ENCODE data around the gene COQ5.
"Not testable (repeated sequence)": the region's sequence is repeated elsewhere in the genome, so short reads cannot be mapped to it uniquely, and the experiment has no call there.

COQ5 gene

GRCh38 chr12:120534703-120535655, 6.0 kb upstream of the COQ5 start:
- no peaks in the 10 kb centered on the region for H3K27me3 Mint-ChIP-seq
- H3K4me1 Mint-ChIP-seq = peaks cover 48% of the 10 kb centered on the region
- H3K36me3 Mint-ChIP-seq = peaks cover 7% of the 10 kb centered on the region
- no peaks in the 10 kb centered on the region for H3K9me3 Mint-ChIP-seq
- peak overlapping the region; percentile 94 for H3K4me3 Mint-ChIP-seq
- peak overlapping the region; percentile 91 for H3K27ac Mint-ChIP-seq

GRCh38 chr12:120534203-120534702, 5.3 kb upstream of the COQ5 start, which contains the start of gene RNF10:
TSS of gene RNF10 (plus strand) at chr12:120534356. CDS start at chr12:120534812, 456 bp downstream.
- Mint-ChIP-seq H3K9me3 (no peaks in the 10 kb centered on the region), H3K36me3 (peaks cover 7% of the 10 kb centered on the region), H3K4me1 (peaks cover 48% of the 10 kb centered on the region), H3K27ac (peak within 1 kb of the TSS; percentile 91), H3K4me3 (peak within 1 kb of the TSS; percentile 94), H3K27me3 (no peaks in the 10 kb centered on the region)

DNA sequence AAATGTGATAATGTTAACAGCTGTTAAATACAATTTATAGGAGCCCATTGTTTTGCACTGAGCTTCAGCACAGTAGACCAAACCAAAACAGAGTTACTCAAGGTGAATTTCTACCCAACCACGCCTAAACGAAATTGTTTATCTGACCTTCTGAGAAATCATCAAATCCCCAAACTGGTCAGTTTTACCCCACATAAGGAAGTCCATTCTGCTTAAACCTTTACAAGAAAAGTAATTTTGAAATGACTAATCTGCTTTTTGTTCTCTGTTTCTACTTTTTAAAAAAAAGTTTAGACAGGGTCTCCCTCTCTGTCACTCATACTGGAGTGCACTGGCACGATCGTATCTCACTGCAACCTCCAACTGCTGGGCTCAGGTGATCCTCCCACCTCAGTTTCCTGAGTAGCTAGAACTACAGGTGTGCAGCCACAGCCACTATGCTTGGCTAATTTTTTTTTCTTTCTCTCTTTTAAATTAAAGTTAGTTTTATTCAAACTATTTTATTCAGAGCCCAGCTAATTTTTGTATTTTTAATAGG, 3.8 kb upstream of the COQ5 start:
- Mint-ChIP-seq H3K4me3 (no peak overlapping the region), H3K9me3 (no peaks in the 10 kb centered on the region), H3K27me3 (no peaks in the 10 kb centered on the region), H3K4me1 (peaks cover 39% of the 10 kb centered on the region), H3K36me3 (peaks cover 4% of the 10 kb centered on the region), H3K27ac (no peak overlapping the region)

DNA sequence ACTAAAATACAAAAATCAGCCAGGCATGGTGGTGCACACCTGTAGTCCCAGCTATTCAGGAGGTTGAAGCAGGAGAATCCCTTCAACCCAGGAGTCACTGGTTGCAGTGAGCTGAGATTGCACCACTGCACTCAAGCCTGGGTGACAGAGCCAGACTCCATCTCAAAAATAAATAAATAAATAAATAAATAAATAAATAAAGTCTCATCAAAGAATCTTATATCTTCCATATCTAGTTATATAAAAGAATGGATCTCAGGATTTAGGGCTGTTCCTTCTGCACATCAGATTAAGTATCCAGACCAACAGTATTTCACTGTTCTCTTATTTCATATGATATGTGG, 1.4 kb upstream of the COQ5 start:
- H3K27ac Mint-ChIP-seq, H3K36me3 Mint-ChIP-seq, H3K9me3 Mint-ChIP-seq, H3K27me3 Mint-ChIP-seq: not testable (repeated sequence)
- Mint-ChIP-seq H3K4me1 (peaks cover 22% of the 10 kb centered on the region), H3K4me3 (peak overlapping the region; percentile 36)

DNA sequence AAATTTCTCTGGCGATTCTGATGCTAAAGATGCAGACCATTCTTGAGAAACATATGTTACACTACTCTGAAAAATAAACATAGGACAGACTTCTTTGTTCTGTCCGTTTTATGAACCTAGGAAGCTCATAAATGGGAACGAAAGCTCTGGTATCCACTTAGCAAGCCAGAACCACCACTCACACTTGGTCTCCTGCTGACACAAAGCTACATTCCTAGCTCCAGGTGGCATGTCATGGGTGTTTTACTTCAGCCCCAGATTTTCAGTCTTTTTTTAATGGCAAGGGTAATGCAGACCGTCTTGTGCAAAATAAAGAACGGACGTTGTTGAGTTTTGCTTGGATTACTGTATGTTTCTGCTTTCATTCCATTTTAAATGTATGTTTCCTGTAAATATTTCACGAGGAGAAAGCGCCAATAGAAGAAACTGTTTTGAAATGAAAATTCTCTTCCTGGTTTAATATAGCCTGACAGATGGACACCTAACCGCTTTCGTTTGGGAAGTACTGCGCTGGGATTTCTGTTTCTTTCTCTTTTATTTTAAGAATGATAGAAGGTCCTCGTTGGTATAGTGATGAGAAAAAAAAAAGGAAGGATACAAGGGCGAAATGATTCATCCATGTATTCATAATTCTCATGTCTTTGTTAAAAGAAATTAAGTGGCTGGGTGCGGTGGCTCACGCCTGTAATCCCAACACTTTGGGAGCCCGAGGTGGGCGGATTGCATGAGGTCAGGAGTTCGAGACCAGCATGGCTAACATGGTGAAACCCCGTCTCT, 871 bp upstream of the COQ5 start:
- H3K36me3 Mint-ChIP-seq = peaks cover 2% of the 10 kb centered on the region
- H3K9me3 Mint-ChIP-seq = no peaks in the 10 kb centered on the region
- no peaks in the 10 kb centered on the region for H3K27me3 Mint-ChIP-seq
- H3K4me1 Mint-ChIP-seq = peaks cover 22% of the 10 kb centered on the region
- peak overlapping the region; percentile 100 for H3K4me3 Mint-ChIP-seq
- H3K27ac Mint-ChIP-seq = peak overlapping the region; percentile 100

GRCh38 chr12:120522568-120522967, 6.4 kb downstream of the COQ5 start:
- Mint-ChIP-seq H3K4me1 (peaks cover 5% of the 10 kb centered on the region), H3K27me3 (no peaks in the 10 kb centered on the region), H3K27ac (no peak overlapping the region), H3K4me3 (no peak overlapping the region), H3K36me3 (peaks cover 2% of the 10 kb centered on the region), H3K9me3 (no peaks in the 10 kb centered on the region)

GRCh38 chr12:120519324-120519723, 9.6 kb downstream of the COQ5 start:
- H3K4me1 Mint-ChIP-seq, H3K27ac Mint-ChIP-seq, H3K36me3 Mint-ChIP-seq, H3K27me3 Mint-ChIP-seq, H3K9me3 Mint-ChIP-seq, H3K4me3 Mint-ChIP-seq: not testable (repeated sequence)

- Mint-ChIP-seq H3K27me3 (no peaks in the 10 kb centered on the region), H3K27ac (no peak overlapping the region), H3K4me3 (no peak overlapping the region), H3K4me1 (peaks cover 3% of the 10 kb centered on the region), H3K9me3 (no peaks in the 10 kb centered on the region), H3K36me3 (peaks cover 8% of the 10 kb centered on the region)
Measured at GRCh38 chr12:120515496-120515895, 13.5 kb downstream of the COQ5 start.

GRCh38 chr12:120514002-120514401, 15.0 kb downstream of the COQ5 start:
- H3K36me3 Mint-ChIP-seq = peaks cover 11% of the 10 kb centered on the region
- H3K4me1 Mint-ChIP-seq = peaks cover 3% of the 10 kb centered on the region
- no peak overlapping the region for H3K4me3 Mint-ChIP-seq
- no peaks in the 10 kb centered on the region for H3K27me3 Mint-ChIP-seq
- no peaks in the 10 kb centered on the region for H3K9me3 Mint-ChIP-seq
- H3K27ac Mint-ChIP-seq = no peak overlapping the region

DNA sequence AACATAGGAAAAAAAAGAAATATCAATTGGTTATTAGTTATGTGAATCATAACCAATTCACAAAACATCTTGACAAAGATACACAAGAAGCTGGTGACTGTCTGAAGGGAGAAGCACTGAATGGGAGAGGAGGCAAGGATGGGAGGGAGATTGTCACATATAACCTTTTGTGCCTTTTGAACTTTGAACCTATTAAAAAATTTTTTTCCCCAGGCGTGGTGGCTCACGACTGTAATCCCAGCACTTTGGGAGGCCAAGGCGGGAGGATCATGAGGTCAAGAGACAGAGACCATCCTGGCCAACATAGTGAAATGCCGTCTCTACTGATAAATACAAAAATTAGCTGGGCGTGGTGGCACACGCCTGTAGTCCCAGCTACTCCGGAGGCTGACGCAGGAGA, 20.4 kb downstream of the COQ5 start:
- Mint-ChIP-seq H3K4me3 (no peak overlapping the region), H3K9me3 (no peaks in the 10 kb centered on the region), H3K27me3 (no peaks in the 10 kb centered on the region), H3K36me3 (peaks cover 7% of the 10 kb centered on the region), H3K4me1 (no peaks in the 10 kb centered on the region), H3K27ac (no peak overlapping the region)

DNA sequence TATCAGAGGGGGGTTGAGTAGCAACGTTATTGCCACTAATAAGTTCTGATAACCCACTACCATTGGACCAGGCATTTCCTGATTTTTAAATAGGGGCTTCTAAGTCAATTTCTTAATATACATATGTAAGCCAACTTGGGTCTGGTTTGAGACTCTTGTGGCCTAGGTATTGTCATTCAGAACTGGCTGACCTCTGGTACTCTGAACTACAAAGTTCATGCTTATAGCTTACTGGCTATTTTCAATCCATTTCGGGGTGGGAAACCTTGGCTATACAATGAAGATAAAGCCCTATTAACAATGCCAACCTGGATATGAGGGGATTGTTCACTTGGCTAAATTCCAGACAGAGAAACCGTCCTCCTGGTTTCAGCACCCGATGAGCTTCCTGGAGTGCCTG, 24.4 kb downstream of the COQ5 start:
- no peak overlapping the region for H3K4me3 Mint-ChIP-seq
- no peaks in the 10 kb centered on the region for H3K9me3 Mint-ChIP-seq

GRCh38 chr12:120500581-120500980, 28.4 kb downstream of the COQ5 start:
- H3K4me1 Mint-ChIP-seq = peaks cover 25% of the 10 kb centered on the region
- H3K4me3 Mint-ChIP-seq = no peak overlapping the region
- no peaks in the 10 kb centered on the region for H3K9me3 Mint-ChIP-seq
- H3K27me3 Mint-ChIP-seq = no peaks in the 10 kb centered on the region
- H3K27ac Mint-ChIP-seq = no peak overlapping the region
- H3K36me3 Mint-ChIP-seq = peaks cover 7% of the 10 kb centered on the region

More for the DNA sequence above, 24.4 kb downstream of the COQ5 start:
- no peaks in the 10 kb centered on the region for H3K27me3 Mint-ChIP-seq
- H3K36me3 Mint-ChIP-seq = peaks cover 6% of the 10 kb centered on the region
- no peak overlapping the region for H3K27ac Mint-ChIP-seq
- peaks cover 6% of the 10 kb centered on the region for H3K4me1 Mint-ChIP-seq

- Mint-ChIP-seq H3K36me3 (peaks cover 7% of the 10 kb centered on the region), H3K27me3 (no peaks in the 10 kb centered on the region), H3K4me3 (no peak overlapping the region), H3K4me1 (peaks cover 33% of the 10 kb centered on the region), H3K9me3 (no peaks in the 10 kb centered on the region), H3K27ac (no peak overlapping the region)
Measured at GRCh38 chr12:120498870-120499515, 30.0 kb downstream of the COQ5 start.

- Mint-ChIP-seq H3K36me3 (peaks cover 5% of the 10 kb centered on the region), H3K4me3 (peak overlapping the region; percentile 96), H3K27me3 (no peaks in the 10 kb centered on the region), H3K9me3 (no peaks in the 10 kb centered on the region), H3K27ac (peak overlapping the region; percentile 1), H3K4me1 (peaks cover 33% of the 10 kb centered on the region)
Measured at GRCh38 chr12:120497524-120498150, 31.3 kb downstream of the COQ5 start.

Measured in activated naive CD4-positive, alpha-beta T cell treated with anti-CD3 and anti-CD28 coated beads, Interleukin-2, amount 50 U/mL, for 24 hours (primary cell).